Myocyte (in vitro differentiated cells): Measurements from ENCODE around the gene ARHGAP28. TPM values are rescaled to one million over a fixed set of nuclear protein-coding genes. Genes with fewer than 3 reads are reported as not detected.

ENCODE experiments used
- DNase-seq: peaks from one replicate; pipeline ENCODE4 v3.0.0-alpha.2; 2012; ENCODE audit warnings: low read depth
- total RNA-seq: library from RNA; depleted of rRNA; stranded (reverse); fragments of >200 nt; gene quantifications from 2 replicates; pipeline ENCODE4 v1.2.3, GENCODE V29; 2014

Gene ARHGAP28
- total RNA-seq, 1 donor from 2014 or later: 14.7 TPM

GRCh38 chr18:6868033-6868432, 138.5 kb downstream of the ARHGAP28 start:
- no peak for DNase-seq

DNA sequence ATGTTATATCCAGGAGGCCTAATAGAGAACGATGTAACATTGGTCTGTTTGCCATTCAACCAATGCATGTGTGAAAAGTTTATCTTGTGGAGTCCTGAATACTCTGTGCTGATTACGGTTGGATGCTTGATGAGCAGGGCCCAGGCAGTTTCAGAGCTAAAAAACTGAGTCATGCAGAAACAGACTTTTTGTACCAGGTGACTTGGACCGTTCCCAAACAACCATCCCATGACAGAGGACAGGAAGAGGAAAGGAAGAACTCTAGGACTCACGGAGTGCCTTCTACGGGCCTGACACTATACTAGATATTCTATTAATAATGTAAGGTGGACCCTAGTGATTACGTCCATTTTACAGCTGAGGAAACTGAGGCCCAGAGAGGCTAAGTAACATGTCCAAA, 142.1 kb downstream of the ARHGAP28 start:
- no peak for DNase-seq

DNA sequence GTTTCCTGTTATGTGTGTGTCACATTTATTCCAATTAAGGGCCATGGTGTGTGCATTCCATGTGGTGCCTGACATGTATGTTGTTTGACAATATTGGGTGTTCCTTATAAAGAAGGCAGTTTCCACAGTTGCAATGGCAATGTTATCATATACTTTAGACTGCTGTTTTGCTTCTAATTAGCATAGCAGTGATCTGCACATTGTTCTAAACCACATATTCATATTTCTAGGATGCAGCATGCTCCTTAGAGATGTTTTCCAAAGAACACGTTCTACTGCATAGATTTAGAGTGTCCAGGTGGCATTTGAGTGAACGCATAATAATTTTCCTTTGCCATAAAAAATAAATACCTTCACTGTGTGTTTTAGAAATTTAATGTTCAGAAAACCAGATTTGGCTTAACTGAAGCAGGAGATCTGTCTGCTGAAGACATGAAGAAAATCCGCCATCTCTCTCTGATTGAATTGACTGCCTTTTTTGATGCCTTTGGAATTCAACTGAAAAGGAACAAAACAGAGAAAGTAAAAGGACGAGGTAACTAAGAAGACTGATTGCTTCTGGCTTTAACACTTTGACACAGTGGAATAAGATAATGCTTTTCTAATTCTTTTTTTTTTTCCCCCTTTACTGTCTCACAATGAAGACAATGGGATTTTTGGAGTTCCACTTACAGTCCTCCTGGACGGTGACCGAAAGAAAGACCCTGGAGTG, 143.7 kb downstream of the ARHGAP28 start:
- no peak for DNase-seq

DNA sequence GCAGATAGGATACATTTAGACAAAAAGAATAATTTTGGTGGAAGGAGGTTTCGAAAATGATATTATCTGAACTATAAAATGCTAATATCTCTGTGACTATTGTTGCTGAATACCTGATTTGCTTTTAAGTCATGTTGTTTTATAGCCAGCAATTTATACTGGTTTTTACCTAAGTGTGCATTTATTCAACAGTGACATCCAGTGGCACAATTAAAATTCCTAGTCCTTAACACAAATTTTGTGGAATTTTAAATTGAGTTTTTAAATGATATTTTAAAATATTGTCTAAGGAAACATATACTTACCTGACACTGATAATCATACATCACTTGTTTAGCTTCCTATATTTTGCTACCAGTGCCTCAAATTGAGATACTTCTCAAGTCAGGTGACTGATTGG, 144.8 kb downstream of the ARHGAP28 start:
- DNase-seq: no peak

DNA sequence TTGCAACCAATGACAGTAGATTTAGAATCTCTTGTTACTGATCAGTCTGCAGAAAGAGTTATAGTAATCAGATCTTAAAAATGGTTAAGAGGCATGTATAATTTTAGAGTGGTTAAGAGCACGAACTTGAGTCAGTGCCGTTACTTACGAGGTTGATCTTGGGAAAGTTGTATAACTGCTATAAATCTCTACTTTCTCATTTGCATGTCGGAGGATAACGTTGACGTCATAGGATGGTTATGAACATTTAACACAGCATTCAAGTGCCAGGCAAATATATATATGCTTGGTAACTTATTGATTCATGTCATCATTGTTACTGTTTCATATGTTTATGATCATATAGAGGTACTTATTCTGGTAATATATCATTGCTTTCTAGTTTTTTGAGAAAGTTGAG, 146.2 kb downstream of the ARHGAP28 start:
- DNase-seq: no peak

DNA sequence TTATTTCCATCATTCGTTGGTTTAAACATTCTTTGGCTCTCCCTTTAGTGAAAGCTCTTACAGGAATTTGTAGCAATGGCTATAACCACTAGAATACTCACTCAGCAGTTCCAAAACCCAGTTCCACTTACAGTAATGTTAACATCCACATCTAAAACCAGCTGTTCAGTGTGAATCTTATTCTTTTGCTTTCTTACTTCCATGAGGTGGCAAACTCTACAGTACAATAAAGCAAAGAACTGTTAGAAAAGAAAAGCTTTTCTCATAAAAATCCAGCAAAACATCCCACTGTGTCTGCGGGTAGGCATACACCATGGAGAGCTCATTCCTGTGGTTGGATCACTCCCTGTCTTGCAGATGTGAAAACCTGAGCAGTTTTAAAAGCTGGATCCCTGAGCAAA, 147.1 kb downstream of the ARHGAP28 start:
- DNase-seq: peak; percentile 53

DNA sequence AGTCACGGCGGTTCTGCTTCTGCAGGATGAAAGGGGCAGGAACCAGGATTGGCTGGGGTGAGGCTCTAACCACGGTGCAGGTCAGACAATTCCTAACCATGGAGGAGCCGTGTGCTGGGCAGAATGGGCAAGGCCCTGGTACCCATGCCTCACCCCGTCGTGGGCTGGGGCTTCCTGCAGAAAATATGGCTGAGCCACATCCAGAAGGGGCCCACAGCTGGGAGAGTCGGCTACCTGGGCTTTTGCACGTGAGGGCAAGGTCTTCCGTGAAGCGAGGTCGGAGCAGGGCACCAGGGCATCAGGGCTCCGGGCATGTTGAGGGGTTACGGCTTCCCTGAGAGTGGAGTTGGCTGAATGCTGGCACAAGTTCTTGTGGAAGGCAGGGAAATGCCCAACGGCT, 147.8 kb downstream of the ARHGAP28 start:
- no peak for DNase-seq

DNA sequence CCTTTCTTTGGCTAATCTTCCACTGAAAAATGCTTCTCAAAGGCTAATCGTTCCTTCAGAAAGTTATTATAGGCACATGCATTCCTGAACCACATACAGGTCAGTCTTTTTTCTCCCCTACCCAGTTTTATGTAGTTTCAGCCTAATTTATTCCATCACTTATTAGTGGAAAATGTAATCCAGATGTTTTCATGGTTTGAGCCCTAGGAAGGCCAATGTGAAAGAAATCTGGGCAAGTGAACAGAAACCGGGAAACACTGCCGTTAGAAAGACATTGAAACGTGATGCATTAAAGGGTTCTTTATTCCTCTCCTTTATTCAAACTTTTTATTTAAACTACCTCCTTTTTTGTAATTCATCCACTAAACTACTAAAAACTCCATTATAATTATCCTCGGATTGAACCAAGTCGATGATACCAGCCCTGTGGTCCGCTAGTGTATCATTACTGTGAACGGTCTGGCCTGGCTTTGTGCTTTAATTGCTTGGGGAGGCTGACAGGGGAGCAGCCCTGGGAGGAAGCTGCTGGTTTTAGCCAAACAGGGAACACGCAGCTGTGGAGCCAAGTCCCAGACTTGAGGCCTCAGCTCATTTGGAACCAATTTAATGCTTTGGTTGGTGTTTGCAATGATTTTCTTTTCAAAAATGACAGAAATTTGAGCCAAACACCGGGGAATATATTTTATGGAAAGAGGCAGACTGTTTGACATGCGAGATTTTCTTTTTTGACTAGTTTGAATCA, 149.2 kb downstream of the ARHGAP28 start:
- DNase-seq: no peak

- no peak for DNase-seq
Observed at GRCh38 chr18:6879508-6880195, 150.1 kb downstream of the ARHGAP28 start.

DNA sequence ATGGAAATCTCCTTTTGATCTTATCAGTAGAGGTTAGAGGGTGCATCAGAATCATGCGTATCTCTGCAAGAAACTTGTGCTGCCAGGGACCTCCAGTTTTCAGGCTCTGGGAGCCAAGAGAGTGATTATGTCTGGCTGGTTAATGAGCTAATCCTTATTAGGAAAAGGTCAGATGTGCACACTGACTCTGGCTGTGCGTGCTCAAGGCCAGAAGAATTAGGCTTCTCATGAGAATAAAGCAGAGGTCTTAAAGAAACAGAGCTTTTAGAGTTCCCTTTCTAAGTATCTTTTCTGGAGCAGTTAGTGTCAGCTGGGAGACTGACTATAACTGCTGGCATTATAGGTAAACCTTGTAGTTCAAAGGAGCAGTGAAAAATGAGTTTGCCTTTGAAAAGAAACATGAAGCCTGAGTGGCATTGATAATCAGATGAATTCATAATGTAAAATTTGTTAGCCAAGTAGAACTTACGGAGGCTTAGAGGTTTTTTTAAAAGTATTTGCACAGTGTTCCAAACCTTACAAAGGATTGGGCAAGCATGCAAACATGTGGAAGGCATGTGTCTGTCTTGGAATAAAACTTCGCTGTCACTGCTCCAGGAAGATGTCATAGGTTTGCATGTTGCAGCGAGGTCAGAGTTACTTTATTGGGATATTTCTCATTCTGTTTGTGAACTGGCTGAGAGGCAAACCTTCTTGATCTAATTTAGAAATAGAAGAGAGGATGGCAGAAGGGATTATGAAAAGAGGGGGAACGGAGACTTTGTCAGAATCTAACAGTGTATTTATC, 151.7 kb downstream of the ARHGAP28 start:
- DNase-seq: peak; percentile 24

DNA sequence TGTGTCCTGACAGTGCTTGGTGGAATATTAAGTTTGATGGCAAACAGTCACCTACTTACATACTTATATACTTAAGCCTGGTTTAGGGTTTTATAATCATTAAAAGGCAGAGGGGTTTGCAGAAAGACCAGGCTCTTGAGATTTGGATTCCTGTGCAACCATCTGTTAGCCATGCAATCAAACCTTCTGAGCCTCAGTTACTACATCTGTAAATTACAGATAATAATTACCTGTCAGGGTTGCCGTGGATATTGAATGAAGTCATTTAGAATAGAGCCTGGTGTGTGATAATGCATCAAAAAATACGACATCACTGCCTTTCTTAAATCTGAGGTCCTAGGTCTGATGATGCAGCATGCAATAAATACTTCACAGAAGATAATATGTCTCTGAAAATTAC, 152.9 kb downstream of the ARHGAP28 start:
- DNase-seq: no peak

- DNase-seq: no peak
Observed at GRCh38 chr18:6885006-6885481, 155.5 kb downstream of the ARHGAP28 start.

DNA sequence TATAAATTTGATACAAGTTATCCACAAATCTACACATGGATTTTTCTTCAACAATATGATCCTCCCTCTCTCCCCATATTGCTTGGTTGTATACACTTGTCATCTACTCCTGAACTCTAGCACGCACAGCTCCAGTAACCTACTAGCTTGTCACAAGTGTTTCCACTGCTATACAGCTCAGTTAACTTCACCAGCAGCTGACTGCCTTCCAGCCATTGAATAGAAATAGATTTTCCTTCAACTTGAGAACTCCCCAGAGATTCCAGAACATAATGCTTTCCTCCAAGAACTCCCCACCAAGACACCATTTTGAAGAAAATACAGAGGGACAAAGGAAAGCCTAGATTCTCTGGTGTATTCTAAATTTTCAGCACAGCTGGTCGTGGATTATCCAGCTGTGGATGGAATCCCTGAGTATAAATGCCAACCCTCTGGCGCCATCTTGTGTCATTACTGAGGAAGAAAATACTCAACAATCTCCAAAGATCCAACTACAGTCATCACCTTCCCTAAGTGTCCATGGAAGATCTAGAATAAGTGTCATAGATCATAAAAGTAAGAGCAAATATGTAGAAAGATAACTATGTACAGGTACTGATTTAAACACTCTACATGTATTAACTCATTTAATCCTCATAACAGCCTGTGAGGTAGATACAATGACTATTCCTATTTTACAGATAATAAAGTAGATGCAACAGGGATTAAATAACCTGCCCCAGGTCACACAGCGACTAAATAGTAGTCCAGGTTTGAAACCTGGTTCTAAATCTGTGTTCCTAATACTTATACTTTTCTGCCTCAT, 156.7 kb downstream of the ARHGAP28 start:
- peak; percentile 79 for DNase-seq

GRCh38 chr18:6886797-6887330, 157.3 kb downstream of the ARHGAP28 start:
- DNase-seq: no peak

GRCh38 chr18:6891788-6892187, 162.3 kb downstream of the ARHGAP28 start:
- DNase-seq: no peak

- DNase-seq: no peak
Observed at GRCh38 chr18:6901286-6901926, 171.9 kb downstream of the ARHGAP28 start.

DNA sequence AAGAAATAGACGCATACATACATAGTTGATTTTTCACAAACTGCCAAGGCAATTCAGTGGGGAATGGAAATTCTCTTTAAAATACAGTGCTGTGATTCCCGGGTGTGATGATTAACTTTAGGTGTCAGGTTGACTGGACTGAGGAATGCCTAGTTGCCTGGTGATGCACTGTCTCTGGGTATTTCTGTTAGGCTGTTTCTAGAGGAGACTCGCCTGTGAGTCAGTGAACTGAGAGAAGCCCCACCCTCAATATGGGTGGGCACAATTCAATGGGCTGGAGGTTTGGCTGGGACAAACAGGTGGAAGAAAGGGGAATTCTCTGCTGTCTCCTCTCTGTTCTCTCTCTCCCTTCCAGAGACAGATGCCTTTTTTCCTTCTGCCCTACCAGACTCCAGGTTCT, 187.6 kb downstream of the ARHGAP28 start:
- no peak for DNase-seq

DNA sequence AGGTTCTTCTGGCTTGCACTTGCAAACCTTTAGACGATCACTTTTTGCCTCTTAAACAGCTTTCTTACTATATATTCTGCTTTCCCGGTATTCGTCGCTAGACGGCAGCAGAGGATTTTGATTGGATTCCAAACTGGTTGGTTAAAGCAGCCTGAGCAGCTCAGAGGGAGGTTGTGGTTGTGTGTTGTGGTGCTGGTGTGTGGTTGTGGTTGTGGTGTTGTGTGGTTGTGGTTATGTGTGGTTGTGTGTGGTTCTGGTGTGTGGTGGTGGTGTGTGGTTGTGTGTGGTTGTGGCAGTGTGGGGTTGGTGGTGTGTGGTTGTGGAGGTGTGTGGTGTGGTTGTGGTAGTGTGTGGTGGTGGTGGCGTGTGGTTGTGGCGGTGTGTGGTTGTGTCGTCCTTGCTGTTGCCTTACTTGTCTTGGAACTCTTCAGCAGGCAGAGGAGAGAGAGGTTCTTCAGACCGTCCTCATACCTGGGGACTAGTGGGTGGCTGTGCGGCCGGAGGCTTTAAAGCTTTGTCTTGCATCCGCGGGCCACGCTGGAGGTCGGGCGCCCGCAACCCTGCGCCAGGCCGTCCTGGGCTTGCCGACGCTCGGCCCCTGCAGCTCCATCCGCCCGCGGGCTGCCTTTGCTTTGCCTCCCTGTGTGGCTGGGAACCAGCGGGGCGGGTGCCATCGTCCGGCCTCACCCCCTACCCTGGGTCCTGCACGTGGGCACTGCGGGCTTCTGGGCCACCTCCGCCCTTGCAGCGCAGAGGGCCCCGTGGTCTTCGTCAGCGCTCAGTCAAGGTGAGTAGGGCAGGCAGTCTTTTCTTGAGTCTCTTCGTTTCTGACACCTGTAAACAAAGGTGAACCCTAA, 190.8 kb downstream of the ARHGAP28 start:
- DNase-seq: peak; percentile 77

DNA sequence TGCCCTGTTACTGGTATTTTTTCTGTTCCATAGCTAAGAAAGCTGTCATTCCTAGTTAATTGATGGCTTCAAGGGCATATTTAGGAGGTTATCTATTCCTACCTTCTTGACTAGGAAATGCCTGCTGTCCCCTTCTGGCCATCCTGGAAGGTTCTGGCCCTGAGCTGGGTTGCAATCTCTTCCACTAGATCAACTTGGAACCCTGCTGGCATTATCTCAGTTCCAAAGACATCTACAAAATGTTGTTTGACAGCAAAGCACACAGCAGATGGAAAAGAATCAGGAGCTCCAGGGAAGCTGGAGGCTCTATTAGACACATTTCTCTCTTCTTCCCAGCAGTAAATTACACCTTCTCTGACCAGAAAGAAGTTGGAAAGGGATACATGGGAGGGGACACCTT, 192.1 kb downstream of the ARHGAP28 start:
- no peak for DNase-seq
